Endothelial cell of umbilical vein (primary cell): ENCODE data around the gene MRGPRE.

Source experiments
- EZH2 ChIP-seq: IDR thresholded peaks from 2 replicates; pipeline ENCODE4 v1.6.1; 2012; ENCODE audit warnings: borderline replicate concordance, low read depth, mild to moderate bottlenecking, moderate library complexity, low read length, inconsistent platforms; ENCODE audit not compliant: severe bottlenecking
- FOS ChIP-seq: IDR thresholded peaks from 2 replicates; pipeline ENCODE4 v1.6.1; 2011; ENCODE audit warnings: mild to moderate bottlenecking, low read length, moderate library complexity, borderline replicate concordance; ENCODE audit not compliant: insufficient read depth
- GATA2 ChIP-seq: IDR thresholded peaks from 2 replicates; pipeline ENCODE4 v1.7.0; 2011; ENCODE audit warnings: low read depth, mild to moderate bottlenecking, moderate library complexity, mixed read lengths, low read length; ENCODE audit not compliant: insufficient read length, insufficient read depth
- JUN ChIP-seq: IDR thresholded peaks from 2 replicates; pipeline ENCODE4 v1.6.1; 2011; ENCODE audit warnings: borderline replicate concordance, low read depth; ENCODE audit not compliant: insufficient read length, insufficient read depth
- MYC ChIP-seq: IDR thresholded peaks from one replicate; pipeline ENCODE4 v1.6.1; 2011; ENCODE audit warnings: mild to moderate bottlenecking, low read depth, low read length
- POLR2A ChIP-seq: IDR thresholded peaks from 2 replicates; pipeline ENCODE4 v1.6.1; 2012; ENCODE audit warnings: low read depth, mild to moderate bottlenecking, control low read depth, low read length
- POLR2AphosphoS5 ChIP-seq: IDR thresholded peaks from 2 replicates; pipeline ENCODE4 v1.6.1; 2012; ENCODE audit warnings: low read depth, mild to moderate bottlenecking, control low read depth, low read length, moderate library complexity; ENCODE audit not compliant: insufficient read depth
- TF ChIP-seq, protein P1 (sequence below), 2 donors: IDR thresholded peaks; 1 replicate in 1 of 2; 2 replicates in 1 of 2; pipeline ENCODE4 v1.5.1; 2011; ENCODE audit warnings: low read length in 2 of 2, mild to moderate bottlenecking in 2 of 2, moderate library complexity in 2 of 2, control low read depth in 1 of 2, inconsistent platforms in 1 of 2, low read depth in 1 of 2; ENCODE audit not compliant: insufficient read depth in 1 of 2; ENCODE audit errors: extremely low read depth in 1 of 2
- TF ChIP-seq, protein P2 (sequence below): IDR thresholded peaks from 2 replicates; pipeline ENCODE4 v1.6.1; 2011; ENCODE audit not compliant: insufficient read depth, insufficient read length

DNA sequence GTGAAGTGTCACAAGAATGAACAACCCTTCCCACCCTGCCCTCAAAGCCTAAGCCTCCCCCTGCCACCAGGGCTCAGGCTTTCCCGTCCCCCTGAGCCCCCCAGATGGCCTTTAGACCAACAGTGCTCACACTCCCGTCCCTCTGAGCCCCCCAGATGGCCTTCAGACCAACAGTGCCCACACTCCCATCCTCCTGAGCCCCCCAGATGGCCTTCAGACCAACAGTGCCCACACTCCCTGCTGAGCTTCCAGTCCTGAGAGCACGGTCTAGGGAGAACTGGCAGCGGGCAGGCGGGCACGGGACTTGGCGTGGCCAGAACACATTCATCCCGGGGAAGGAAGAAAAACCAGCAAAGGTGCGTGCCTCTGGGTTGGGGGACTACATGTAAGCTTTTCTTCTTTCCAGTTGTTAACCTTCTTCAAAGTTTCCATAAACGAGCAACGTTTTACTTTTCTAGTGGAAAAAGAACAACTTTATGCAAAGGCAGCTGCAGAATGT lies 16.1 kb downstream of the MRGPRE start:
- TF ChIP-seq, protein P1, sequence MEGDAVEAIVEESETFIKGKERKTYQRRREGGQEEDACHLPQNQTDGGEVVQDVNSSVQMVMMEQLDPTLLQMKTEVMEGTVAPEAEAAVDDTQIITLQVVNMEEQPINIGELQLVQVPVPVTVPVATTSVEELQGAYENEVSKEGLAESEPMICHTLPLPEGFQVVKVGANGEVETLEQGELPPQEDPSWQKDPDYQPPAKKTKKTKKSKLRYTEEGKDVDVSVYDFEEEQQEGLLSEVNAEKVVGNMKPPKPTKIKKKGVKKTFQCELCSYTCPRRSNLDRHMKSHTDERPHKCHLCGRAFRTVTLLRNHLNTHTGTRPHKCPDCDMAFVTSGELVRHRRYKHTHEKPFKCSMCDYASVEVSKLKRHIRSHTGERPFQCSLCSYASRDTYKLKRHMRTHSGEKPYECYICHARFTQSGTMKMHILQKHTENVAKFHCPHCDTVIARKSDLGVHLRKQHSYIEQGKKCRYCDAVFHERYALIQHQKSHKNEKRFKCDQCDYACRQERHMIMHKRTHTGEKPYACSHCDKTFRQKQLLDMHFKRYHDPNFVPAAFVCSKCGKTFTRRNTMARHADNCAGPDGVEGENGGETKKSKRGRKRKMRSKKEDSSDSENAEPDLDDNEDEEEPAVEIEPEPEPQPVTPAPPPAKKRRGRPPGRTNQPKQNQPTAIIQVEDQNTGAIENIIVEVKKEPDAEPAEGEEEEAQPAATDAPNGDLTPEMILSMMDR (IDR thresholded peaks at IDR 0.05; ENCODE audit: extremely low read depth in 1 of 2, insufficient read depth in 1 of 2, low read depth in 1 of 2, low read length in 2 of 2), result no peak
- TF ChIP-seq FOS (no peak), POLR2AphosphoS5 (no peak), POLR2A (no peak), EZH2 (no peak), MYC (no peak), GATA2 (no peak), JUN (no peak)
- TF ChIP-seq, protein P2, sequence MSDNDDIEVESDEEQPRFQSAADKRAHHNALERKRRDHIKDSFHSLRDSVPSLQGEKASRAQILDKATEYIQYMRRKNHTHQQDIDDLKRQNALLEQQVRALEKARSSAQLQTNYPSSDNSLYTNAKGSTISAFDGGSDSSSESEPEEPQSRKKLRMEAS, result no peak
